Left ventricle myocardium inferior (tissue), 1 donor: ENCODE measurements around the gene OSER1. TPM values are rescaled to one million over a fixed set of nuclear protein-coding genes. Genes with fewer than 3 reads are reported as not detected.

Experiments
- DNase-seq: peaks from one replicate; pipeline ENCODE4 v3.0.0-alpha.2; 2020
- H3K27ac ChIP-seq: fragments of 200-600 bp; replicated peaks from 2 replicates; pipeline ENCODE4 v1.8.0; 2021
- H3K27me3 ChIP-seq: fragments of 200-600 bp; 2 replicates; pipeline ENCODE4 v1.8.0; 2021; ENCODE audit warnings: low read depth
- H3K36me3 ChIP-seq: fragments of 200-600 bp; 2 replicates; pipeline ENCODE4 v1.8.0; 2021
- H3K4me1 ChIP-seq: fragments of 200-600 bp; 2 replicates; pipeline ENCODE4 v1.8.0; 2021
- H3K4me3 ChIP-seq: fragments of 200-600 bp; 2 replicates; pipeline ENCODE4 v1.8.0; 2021; ENCODE audit warnings: mild to moderate bottlenecking, moderate library complexity
- H3K9me3 ChIP-seq: fragments of 200-600 bp; replicated peaks from 2 replicates; pipeline ENCODE4 v1.8.0; 2021
- intact Hi-C: fragments of 100-400 bp; cut with micrococcal nuclease; formaldehyde crosslinking; loops from one replicate; pipeline ENCODE4 v1.11.0; 2022
- total RNA-seq: library from RNA; stranded (reverse); fragmentation: NEBNext Ultra II Directional; extraction: Animal tissue kit (Norgen Biotek cat#: 25700); gene quantifications from one replicate; pipeline ENCODE4 v1.2.1, GENCODE V29; 2021
- TF ChIP-seq, protein P1 (sequence below): fragments of 200-600 bp; IDR thresholded peaks from 2 replicates; pipeline ENCODE4 v1.8.0; 2021; ENCODE audit warnings: antibody characterized with exemption, mild to moderate bottlenecking, borderline replicate concordance
- donor health status: DM: no; HTN: yes; CAD: no; lungs with severe emphysema.

The OSER1 gene
- total RNA-seq, 1 donor from 2014 or later = 34.0 TPM

DNA sequence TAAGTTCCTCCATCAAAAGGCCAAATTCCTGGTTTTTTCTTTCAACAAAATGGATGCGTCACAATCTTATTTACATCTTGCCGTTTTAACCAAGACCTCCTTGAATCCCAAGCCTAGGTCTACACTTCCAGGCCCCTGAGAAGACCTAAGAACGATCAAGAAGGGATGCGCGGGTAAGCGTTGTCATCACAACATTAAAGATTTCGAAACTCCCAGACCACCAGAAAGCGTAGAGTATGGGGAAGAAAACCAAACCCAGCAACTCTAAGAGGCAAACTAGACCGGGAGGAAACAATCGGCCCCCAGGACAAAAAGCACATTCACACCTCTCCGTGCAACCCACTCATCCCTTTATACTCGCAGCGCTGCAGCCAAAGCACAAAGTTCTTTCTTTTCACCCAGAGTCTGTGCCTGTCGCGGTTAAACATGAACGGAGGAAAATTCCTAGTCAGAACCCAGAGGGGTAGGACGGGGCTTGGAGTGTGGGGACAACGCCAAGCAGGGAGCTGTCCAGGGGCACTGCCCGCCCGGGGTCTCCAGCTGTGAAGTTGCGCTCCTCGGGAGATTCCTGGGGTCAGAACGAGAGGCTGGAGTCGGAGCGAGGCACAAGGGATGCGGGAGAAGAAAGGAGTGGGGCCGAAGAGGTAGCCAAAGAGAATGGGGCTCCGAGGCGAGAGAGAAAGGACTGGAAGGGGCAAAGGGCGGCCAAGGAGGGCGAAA lies 725 bp downstream of the OSER1 start:
- Histone ChIP-seq H3K9me3 (no peaks in the 10 kb centered on the region), H3K4me1 (peaks cover 79% of the 10 kb centered on the region), H3K4me3 (peak overlapping the region; percentile 96), H3K36me3 (peaks cover 17% of the 10 kb centered on the region), H3K27me3 (no peaks in the 10 kb centered on the region), H3K27ac (peak overlapping the region; percentile 96)
- intact Hi-C loops = no loop called here
- TF ChIP-seq, protein P1, sequence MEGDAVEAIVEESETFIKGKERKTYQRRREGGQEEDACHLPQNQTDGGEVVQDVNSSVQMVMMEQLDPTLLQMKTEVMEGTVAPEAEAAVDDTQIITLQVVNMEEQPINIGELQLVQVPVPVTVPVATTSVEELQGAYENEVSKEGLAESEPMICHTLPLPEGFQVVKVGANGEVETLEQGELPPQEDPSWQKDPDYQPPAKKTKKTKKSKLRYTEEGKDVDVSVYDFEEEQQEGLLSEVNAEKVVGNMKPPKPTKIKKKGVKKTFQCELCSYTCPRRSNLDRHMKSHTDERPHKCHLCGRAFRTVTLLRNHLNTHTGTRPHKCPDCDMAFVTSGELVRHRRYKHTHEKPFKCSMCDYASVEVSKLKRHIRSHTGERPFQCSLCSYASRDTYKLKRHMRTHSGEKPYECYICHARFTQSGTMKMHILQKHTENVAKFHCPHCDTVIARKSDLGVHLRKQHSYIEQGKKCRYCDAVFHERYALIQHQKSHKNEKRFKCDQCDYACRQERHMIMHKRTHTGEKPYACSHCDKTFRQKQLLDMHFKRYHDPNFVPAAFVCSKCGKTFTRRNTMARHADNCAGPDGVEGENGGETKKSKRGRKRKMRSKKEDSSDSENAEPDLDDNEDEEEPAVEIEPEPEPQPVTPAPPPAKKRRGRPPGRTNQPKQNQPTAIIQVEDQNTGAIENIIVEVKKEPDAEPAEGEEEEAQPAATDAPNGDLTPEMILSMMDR = no peak
- no peak for DNase-seq

DNA sequence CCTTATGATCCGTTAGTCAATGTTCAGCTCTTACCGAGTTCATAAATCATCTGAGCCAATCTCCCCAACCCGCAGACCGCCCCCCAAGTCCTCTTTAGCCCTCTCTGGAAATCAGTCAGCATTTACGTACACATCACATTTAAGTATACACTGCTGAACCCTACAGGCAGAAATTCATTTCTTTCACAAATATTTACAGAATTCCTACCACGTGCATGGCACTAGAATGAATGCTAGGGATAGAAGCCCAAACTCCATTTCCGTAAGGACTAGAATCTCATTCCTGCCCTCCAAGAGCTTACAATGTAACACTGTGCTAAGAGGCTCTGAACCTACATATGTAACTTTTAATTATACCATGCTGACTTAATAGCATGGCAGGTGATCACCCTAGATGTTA lies 1.8 kb downstream of the OSER1 start:
- Histone ChIP-seq H3K36me3 (peaks cover 21% of the 10 kb centered on the region), H3K27me3 (no peaks in the 10 kb centered on the region), H3K4me3 (peak overlapping the region; percentile 96), H3K9me3 (no peaks in the 10 kb centered on the region), H3K4me1 (peaks cover 89% of the 10 kb centered on the region), H3K27ac (peak overlapping the region; percentile 96)
- TF ChIP-seq, protein P1 = no peak
- DNase-seq = no peak
- intact Hi-C loops = no loop called here

DNA sequence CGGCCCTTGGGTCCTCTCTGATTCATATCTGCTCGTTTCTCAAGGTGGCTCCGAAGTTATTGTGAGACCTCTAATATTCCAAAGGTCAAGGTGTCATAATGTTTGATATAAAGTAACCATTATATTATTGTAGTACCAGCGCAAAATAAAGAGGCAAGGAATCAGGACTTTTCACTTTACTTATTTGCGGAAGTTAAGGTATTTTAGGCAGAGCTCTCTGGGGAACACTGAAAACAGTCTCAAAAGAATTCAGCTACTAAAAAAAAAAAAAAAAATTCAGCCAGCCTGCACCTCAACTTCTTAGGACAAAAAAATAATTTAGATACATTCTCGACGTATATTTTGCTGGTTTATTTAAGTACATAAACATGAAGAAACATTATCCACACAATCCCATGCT lies 2.4 kb downstream of the OSER1 start:
- peaks cover 21% of the 10 kb centered on the region for H3K36me3 ChIP-seq
- H3K27ac ChIP-seq = peak overlapping the region; percentile 96
- H3K4me3 ChIP-seq = peak overlapping the region; percentile 96
- intact Hi-C loops = no loop called here
- no peaks in the 10 kb centered on the region for H3K9me3 ChIP-seq
- H3K4me1 ChIP-seq = peaks cover 93% of the 10 kb centered on the region
- TF ChIP-seq, protein P1 = no peak
- no peak for DNase-seq
- H3K27me3 ChIP-seq = no peaks in the 10 kb centered on the region

DNA sequence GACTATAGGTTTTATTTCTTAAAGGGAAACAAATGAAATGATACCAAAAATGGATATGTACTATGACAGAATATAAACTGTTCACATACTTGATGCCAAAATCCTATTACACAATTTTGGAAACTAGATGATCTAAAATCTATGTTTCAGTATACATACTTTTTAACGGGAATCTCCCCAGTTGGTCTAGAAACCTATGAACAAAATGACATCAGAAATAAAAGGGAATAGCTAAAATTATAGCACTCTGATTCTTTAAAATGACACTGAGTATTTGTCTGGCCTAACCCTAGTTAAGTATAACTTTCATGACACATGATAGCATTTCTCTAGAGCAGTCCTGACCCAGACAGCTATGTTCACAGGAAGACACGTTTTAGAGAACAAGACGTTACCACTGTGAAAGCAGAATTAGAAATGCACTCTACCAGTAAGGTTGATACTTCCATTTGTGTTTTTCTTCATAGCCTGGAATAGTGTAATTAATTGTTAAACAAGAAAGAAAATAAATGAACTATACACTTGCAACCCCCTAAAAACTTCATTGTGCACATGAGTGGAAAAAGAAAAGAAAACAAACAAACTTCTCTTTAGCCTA lies 3.3 kb downstream of the OSER1 start:
- H3K27me3 ChIP-seq = no peaks in the 10 kb centered on the region
- intact Hi-C loops = no loop called here
- peaks cover 28% of the 10 kb centered on the region for H3K36me3 ChIP-seq
- no peak for DNase-seq
- peak overlapping the region; percentile 96 for H3K27ac ChIP-seq
- H3K9me3 ChIP-seq = no peaks in the 10 kb centered on the region
- peaks cover 94% of the 10 kb centered on the region for H3K4me1 ChIP-seq
- TF ChIP-seq, protein P1 = no peak
- peak overlapping the region; percentile 96 for H3K4me3 ChIP-seq

DNA sequence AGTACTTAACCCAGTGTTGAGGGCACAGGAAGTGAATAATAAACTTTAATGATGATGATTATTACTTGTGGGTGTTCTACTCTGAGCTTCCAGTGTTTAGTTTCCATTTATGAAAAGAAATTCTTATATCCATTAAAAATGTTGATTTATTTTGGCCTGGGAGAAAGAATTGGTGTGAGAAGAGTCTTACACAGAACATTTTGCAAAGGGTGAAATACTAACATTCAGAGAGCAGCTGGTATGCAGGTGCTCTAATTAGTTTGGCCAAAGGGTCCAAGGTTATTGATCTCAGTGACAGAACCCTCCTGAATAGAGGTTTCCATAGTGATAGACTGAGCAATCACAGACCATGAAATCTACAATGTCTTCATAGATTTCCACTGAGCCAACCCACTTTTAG lies 4.4 kb downstream of the OSER1 start:
- TF ChIP-seq, protein P1 = no peak
- H3K4me3 ChIP-seq = no peak overlapping the region
- intact Hi-C loops = no loop called here

More for the DNA sequence above, 4.4 kb downstream of the OSER1 start:
- H3K27ac ChIP-seq = peak overlapping the region; percentile 96
- no peaks in the 10 kb centered on the region for H3K9me3 ChIP-seq
- peaks cover 94% of the 10 kb centered on the region for H3K4me1 ChIP-seq
- DNase-seq = no peak
- H3K27me3 ChIP-seq = no peaks in the 10 kb centered on the region
- H3K36me3 ChIP-seq = peaks cover 38% of the 10 kb centered on the region
